ENCODE results near the gene RASA3. TPM values are rescaled to one million over a fixed set of nuclear protein-coding genes. Genes with fewer than 3 reads are reported as not detected.
"Not testable (repeated sequence)": the region's sequence is repeated elsewhere in the genome, so short reads cannot be mapped to it uniquely, and the experiment has no call there.

Gene RASA3
- total RNA-seq, 1 donor from 2014 or later: 11.2 TPM

DNA sequence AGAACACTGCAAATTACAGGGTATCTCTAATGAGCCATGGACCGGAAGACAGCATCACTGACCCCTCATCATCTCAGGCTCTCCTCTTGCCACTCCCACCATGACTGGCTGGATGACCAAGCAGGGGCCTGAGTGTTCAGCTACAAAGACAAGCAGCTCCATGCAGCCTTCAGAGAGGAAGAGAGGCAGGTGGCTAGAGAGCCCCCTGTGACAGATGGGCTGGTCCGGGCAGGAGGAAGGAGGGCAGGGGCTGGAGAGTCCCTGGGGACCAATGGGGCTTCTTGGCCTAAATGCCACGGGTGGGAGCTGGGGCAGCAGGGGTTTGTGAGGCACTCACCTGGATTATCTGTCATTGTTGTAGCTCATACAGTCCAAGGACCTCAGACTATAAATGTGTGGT lies 12.8 kb upstream of the RASA3 start:
- ATAC-seq (ENCODE audit: poor library complexity) (no peak), DNase-seq (no peak)
- intact Hi-C loops (cut with DNase I): no loop called here

DNA sequence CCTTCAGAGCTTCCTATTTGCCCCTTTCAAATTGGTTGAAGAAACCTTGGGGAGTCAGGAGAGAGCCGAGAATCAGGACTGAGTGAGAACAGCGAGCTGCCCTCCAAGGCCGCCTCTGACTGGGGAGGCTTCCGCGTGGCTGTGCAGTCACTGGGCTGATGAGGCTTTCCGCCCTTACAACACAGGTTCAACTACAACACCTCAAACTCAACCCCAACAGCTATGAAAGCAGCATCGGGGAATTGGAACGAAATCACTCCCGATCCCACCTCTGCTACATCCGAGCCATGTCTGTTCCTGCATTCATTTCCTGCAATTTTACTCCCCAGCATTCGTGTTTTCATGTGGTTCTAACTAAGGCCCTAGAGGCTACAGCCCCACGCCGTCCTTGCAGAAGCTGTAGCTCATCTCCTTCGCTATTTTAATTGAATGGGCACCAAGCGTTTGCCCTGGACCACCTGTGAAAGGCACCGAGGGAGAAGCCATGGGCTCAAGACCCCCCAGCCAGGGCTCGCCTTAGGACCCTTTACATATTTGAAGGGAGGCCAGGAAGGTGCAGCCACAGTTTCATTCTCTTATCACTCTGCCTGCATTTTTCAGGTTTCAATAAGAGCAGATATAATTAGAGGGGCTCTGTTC lies 12.3 kb upstream of the RASA3 start:
- no peak for DNase-seq
- no peak for ATAC-seq (ENCODE audit: poor library complexity)
- intact Hi-C loops (cut with DNase I): no loop called here

DNA sequence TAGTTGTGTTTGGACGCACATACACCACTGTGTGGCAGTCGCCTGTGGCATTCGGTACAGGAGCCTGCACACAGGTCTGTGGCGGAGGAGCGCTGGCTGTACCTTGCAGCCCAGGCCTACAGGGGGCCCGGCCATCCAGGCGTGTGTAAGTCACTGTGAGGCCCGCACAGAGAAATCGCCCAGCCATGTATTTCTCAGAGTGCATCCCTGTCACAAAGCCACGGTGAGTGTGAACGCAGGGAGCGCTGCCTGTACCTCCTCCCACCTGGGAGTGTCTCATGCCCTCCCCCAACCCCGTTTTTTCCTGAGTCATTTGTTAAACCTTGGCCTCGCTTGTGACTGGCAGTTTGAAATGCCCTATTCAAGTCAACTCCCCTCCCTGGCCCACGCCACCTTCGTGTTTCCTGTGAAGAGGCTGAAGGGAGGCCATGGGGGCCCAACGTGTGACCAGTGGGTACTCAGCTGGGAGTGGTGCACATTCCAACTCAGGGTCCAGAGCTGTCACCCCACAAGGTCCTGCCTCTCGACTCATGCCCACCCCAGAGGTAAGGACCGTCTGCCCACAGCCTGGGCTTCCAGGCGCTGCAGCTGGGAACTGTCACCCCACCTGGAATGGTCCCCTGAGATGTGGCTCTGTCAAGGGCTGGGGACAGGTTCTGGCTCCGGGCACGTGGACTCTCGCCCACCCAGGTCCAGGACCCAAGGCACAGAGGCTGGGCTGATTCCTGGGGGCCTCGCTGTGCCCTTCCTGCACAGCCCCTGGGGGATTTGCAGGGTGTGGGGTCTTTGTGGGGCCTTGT lies 11.6 kb upstream of the RASA3 start:
- DNase-seq: no peak
- intact Hi-C loops (cut with DNase I): no loop called here
- ATAC-seq (ENCODE audit: poor library complexity): no peak

DNA sequence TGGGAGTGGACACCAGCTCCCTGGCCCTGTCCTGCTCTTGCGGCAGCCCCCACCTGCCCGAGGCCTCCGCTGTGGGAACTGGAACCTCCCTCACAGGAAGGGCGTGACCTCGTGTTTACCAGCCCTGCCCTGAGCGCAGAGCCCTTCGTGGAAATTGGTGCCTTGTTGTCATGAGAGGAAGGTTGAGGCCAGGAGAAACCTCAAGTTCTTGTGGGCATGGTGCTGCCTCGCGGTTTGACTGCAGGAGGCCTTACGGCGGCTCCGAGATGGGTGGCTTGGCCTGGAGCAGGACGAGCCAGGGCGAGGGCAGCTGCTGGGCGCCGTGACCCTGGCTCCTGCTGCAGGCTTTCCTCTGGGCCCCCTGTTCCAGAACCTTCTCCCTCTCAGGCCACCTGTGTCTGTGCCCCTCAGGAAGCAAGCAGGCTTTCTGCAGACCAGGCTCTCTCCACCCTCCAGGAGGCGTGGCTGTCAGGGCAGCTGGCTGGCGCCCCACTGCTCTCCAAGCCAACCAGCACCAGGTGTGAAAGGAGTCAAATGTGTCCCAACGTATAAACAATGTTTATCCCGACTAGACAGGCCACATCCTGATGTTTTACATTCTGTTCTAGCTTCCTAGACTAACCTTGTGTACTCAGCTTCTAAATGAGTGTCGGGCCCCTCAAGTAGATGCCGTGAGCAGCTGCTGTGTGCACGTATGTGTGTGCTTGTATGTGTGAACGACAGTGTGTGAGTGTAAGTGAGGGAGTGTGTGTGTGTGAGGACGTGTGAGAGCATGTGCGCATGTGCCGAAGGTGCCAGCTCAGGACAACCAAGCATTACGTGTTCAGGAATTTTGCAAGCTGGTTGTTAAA lies 10.4 kb upstream of the RASA3 start:
- DNase-seq: peak; percentile 51
- peak; percentile 41 for ATAC-seq (ENCODE audit: poor library complexity)
- intact Hi-C loops (cut with DNase I): no loop called here

DNA sequence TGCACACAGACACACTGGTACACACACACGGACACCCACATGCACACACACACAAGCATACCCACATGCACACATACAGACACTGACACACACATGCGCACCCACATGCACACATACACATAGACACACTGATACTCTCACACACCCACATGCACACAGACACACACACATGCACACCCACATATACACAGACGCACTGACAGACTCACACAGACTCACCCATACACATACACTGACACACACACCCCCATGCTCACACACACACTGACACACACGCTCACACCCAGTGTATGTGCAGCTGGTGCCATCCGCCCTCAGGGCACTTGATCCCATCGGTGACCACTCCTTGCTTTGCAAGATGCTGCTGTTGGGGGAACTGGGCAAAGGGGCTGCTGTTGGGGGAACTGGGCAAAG lies 9.7 kb upstream of the RASA3 start:
- ATAC-seq (ENCODE audit: poor library complexity): no peak

DNA sequence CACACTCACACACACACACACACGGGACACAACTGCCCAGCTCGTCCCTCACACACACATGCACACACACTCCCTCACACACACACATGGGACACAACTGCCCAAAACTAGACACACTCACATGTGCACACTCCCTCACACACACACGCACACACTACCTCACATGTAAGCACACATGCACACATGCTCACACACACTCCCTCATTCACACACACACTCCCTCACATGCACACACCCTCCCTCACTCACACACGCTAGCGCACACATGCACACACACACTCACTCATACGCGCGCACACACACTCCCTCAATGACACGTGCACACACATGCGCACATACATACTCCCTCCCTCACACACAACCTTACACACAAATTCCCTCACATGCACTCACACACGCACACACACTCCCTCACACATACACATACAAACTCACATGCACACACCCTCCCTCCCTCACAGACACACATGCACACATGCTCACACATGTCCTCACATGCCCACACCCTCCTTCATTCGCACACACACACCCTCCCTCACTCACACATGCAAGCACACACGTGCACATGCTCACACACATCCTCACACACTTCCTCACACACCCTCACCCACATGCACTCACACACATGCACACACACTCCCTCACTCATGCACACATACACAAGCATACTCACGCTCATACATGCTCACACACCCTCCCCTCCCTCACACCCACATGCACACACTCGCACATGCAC lies 9.0 kb upstream of the RASA3 start:
- DNase-seq (peak; percentile 11), ATAC-seq (ENCODE audit: poor library complexity) (no peak)
- intact Hi-C loops (cut with DNase I): no loop called here

More for the DNA sequence above, 9.7 kb upstream of the RASA3 start:
- DNase-seq: peak; percentile 18
- intact Hi-C loops (cut with DNase I): no loop called here

DNA sequence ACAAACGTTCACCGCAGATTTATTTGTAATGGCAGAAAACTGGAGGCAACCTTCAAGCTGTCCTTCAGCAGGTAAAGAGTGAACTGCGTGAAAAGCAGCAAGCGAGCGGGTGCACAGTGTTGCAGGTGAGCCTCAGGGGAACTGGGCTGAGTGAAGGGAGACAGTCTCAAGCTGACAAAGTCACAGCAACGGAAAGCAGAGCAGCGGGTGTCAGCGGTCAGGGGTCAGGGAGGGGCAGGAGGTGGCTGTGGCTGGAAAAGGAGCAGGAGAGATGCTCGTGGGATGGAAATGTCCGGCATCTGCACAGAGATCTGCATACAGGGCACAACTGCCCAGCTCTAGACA lies 8.5 kb upstream of the RASA3 start:
- ATAC-seq (ENCODE audit: poor library complexity) (peak; percentile 45), DNase-seq (no peak)
- intact Hi-C loops (cut with DNase I): no loop called here

DNA sequence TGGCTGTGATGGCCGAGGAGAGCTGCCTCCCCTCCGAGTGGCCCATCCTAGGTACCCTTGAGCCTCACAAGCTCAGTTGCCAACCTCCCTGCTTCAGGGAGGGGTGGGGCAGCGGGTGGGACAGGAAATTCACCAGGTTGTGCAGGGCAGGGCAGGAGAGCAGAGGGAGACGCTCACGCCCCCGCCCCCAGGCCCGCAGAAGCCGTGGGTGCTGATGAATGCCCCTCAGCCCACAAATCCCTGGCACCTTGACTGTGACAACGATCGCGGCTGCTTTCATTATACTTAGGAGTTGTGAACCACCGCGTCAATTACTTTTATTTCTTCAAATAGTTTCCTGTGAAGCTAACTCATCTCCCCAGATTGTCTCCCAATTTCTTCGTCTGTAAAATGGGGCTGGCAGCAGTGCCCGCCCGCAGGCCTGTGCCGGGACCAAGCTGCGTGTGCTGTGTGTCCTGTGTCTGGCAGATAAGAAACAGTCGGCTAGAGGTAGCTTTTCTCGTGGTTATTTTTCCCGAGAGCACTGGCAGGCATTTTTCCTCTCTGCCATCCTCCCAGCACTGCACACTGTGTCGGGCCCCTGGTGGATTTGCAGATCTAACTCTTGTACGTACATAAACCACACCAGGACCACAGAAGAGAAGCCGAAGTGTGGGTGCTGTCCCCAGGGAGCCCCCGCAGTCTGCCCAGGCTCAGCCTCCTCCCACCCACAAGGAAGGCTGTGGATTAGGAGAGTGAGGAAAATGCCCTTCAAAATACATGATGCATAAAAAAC lies 7.9 kb upstream of the RASA3 start:
- intact Hi-C loops (cut with DNase I): no loop called here
- ATAC-seq (ENCODE audit: poor library complexity) (no peak), DNase-seq (no peak)

DNA sequence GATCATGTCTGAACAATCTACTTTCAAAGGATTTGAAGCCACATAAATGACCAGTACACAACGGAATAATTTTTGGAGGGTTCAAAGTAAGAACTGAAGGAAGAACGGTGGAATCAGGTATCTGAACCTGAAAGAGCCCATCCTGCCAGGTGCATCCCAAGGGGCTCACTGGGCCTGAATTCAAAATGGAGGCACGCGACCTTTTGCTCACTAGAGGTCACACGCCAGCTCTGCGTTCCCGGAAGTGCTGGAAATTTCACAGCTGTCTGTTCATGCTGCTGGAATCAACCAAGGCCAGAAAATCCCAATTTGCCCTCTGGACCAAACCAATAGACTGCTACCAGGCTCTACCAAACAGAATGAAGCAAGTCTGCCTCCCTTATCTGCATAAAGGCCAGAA lies 4.2 kb upstream of the RASA3 start:
- intact Hi-C loops (cut with DNase I): no loop called here
- DNase-seq (no peak), ATAC-seq (ENCODE audit: poor library complexity) (no peak)

DNA sequence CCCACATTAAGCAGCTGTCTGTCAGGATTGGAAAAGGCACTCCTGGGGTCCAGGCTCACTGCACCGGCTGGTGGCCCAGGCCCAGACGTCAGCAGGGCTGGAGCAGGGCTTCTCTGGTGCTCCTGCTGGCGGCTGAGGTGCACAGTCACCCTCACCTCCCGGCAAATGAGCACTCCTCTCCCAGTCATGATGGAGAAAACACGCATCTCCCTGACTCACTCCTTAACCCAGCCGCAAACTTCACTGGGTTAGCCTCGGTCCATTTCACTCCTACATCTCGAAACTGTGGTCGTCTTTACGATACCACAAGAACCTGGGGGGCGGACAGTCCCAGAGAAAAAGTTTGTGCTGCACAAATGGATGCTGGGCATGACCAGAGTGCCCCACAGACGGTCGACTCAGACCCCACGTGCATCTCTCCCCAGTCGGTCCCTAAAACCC lies 3.3 kb upstream of the RASA3 start:
- intact Hi-C loops (cut with DNase I): no loop called here
- DNase-seq (no peak), ATAC-seq (ENCODE audit: poor library complexity) (no peak)

DNA sequence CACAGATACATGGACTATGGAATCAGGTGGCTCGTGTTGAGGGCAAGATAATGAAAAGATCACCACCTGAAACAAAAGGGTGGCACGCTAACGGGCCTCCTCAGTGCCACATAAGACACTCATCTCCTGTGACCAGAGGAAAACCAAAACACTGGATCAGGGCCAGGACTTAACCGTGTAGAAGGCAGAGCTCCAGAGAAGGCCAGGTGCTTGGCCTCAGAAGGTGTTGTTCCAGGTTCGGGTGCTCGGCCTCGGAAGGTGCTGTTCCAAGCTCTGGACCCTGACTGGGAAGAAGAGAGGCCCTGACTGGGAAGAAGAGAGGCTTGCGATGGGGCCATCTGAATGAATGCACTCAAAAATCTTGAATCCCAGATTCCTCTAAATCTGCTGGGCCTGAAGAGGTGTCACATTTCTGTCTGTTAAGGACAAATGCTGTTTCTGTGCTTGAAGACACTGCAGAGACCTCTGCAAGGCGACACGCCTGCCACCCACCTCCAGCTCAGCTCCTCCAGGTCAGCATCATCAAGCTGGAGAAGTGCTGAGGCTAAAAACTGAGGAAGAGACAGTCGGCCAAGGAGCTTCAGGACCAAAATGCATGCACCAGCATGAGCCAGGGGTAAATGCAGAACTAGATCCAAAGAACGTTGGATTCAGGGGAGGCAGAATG lies 2.7 kb upstream of the RASA3 start:
- ATAC-seq (ENCODE audit: poor library complexity): no peak
- intact Hi-C loops (cut with DNase I): no loop called here
- no peak for DNase-seq

DNA sequence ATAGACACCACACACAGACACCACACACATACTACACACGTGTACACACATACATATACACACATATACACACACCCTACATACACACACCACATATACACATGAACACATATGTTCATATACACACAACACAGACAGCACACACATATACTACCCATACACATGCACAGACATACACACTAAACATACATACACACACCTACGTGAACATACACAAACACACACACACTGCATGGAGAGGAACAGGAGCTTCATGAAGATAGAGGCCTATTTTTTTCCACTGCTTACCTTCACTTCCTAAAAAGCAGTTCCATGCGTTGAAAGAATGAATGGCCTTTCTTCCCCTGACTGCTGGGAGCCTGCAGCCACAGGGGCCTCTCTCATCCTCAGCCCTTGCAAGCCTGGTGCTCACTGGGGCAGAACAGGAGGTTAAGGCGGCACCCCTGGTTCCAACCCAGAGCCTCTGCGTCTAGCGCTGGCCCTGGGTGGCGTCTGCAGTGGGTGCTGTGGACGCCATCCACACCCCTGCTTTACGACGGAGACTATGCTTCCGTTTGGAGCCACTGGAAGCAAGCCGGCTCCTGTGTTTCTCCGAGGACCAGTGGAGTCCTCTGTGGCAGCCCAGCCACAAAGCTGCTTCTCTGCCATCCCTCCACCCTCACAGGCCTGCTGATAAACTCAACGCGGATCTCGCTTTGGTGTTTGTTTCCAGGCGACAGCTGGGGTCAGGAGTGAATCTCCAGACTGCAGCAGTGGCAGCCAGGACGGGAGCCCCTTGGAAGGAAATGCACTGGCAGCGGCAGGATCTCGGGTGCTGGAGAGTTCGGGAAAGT lies 1.9 kb upstream of the RASA3 start:
- ATAC-seq (ENCODE audit: poor library complexity): no peak
- DNase-seq: no peak
- intact Hi-C loops (cut with DNase I): no loop called here

DNA sequence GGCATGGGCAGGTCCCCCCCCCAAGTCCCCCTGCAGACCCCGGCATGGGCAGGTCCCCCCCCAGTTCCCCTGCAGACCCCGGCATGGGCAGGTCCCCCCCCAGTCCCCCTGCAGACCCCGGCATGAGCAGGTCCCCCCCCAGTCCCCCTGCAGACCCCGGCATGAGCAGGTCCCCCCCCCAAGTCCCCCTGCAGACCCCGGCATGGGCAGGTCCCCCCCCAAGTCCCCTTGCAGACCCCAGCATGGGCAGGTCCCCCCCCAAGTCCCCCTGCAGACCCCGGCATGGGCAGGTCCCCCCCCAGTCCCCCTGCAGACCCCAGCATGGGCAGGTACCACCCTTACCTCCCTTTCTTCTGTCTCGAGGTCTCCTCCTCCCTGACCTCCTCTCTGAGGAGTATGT lies 1.1 kb upstream of the RASA3 start:
- ATAC-seq (ENCODE audit: poor library complexity); intact Hi-C loops (cut with DNase I); DNase-seq: not testable (repeated sequence)

DNA sequence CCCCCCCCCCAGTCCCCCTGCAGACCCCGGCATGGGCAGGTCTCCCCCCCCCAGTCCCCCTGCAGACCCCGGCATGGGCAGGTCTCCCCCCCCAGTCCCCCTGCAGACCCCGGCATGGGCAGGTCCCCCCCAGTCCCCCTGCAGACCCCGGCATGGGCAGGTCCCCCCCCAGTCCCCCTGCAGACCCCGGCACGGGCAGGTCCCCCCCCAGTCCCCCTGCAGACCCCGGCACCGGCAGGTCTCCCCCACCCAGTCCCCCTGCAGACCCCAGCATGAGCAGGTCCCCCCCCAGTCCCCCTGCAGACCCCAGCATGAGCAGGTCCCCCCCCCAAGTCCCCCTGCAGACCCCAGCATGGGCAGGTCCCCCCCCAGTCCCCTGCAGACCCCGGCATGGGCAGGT lies 703 bp upstream of the RASA3 start:
- ATAC-seq (ENCODE audit: poor library complexity); intact Hi-C loops (cut with DNase I); DNase-seq: not testable (repeated sequence)

DNA sequence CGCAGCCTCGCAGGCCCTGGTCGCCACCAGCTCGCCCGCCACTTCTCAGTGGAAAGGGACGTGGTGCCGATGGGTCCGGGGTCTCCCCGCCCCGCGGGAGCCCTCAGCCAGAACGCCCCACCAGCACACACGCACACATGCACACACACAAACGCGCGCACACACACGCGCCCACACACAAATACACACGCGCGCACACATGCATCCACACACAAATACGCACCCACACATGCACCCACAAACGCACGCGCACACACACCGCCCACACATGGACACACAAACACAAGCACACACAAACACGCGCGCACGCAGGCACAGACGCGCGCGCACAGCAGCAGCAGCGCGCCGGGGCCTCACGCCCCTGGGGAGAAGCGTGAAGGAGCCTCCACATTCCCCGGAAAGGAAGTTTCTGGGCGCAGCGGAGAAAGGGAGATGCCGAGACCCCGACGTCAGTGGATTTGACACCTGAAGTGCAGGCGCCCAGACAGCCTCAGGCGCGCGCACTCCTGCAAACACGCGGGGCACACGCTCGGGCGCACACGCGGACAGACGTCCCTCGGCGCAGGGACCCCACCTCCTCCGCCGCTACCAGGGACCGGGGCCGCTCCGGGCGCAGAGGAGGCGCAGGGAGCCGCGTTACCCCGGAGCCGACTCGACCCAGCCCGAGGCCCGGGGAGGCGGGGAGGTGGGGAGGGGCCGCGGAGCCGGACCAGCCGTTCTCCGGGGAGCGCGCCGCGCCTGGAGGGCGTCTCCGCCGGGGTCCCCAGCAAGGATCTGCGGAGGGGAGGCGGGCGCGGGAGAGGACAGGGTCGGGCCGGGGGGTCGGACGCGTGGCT lies 622 bp downstream of the RASA3 start:
- DNase-seq: peak; percentile 58
- intact Hi-C loops (cut with DNase I): no loop called here
- ATAC-seq (ENCODE audit: poor library complexity): peak; percentile 16
